Measurements from ENCODE around the gene NHLRC4. TPM values are rescaled to one million over a fixed set of nuclear protein-coding genes. Genes with fewer than 3 reads are reported as not detected.

NHLRC4 gene
- total and polyA plus RNA-seq, 4 donors = 0.17 to 7.0 (median 0.25) TPM; not detected in 1

DNA sequence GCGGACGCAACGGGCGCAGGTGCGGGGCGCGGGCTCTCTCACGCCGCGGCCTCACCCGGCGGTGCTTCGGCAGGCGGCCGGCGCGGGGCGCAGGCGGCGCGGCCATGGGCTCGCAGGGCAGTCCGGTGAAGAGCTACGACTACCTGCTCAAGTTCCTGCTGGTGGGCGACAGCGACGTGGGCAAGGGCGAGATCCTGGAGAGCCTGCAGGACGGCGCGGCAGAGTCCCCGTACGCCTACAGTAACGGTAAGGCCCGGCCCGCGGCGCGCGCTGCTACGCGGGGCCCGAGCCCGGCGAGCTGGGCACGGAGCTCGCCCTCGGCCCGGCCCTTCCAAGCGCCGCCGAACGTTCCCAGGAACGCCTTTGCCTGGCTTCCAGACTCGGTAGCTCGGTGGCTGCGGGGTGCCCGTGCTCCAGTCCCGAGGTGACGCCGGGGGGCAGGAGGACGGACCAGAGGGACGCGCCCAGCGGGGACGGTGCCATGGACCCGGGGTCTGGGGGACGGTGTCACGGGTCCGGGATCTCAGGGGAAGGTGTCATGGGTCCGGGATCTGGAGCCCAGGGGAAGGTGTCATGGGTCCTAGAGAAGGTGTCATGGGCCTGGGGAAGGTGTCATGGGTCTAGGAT is 23.5 kb downstream of the NHLRC4 start:
- Histone ChIP-seq H3K9me3 (ENCODE audit: control insufficient read depth in 4 of 4, low read length in 3 of 4) (no peaks in the 10 kb centered on the region), H3K9ac (ENCODE audit: low read depth in 1 of 2, low read length in 2 of 2) (peak overlapping the region; percentile 50 to 52), H3K4me3 (ENCODE audit: low read depth in 1 of 3, low read length in 3 of 3) (peak overlapping the region; percentile 57 to 81 (median 81)), H3K36me3 (ENCODE audit: control insufficient read depth in 4 of 4, insufficient read depth in 3 of 4, low read depth in 1 of 4, low read length in 3 of 4) (no peaks in the 10 kb centered on the region), H3K27ac (ENCODE audit: low read depth in 1 of 2, low read length in 2 of 2) (peak overlapping the region; percentile 89 to 90), H3K4me1 (ENCODE audit: control insufficient read depth in 4 of 4, insufficient read depth in 4 of 4, low read length in 3 of 4) (peaks cover 26 to 79% (median 70%) of the 10 kb centered on the region in 4 donors), H3K27me3 (ENCODE audit: control insufficient read depth in 4 of 4, insufficient read depth in 4 of 4, low read length in 3 of 4) (no peaks in the 10 kb centered on the region)
- TF ChIP-seq HNF4G (IDR thresholded peaks at IDR 0.05) (no peak), EGR1 (IDR thresholded peaks at IDR 0.05; ENCODE audit: low read depth in 2 of 2) (no peak)
- TF ChIP-seq, protein P1, sequence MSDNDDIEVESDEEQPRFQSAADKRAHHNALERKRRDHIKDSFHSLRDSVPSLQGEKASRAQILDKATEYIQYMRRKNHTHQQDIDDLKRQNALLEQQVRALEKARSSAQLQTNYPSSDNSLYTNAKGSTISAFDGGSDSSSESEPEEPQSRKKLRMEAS (IDR thresholded peaks at IDR 0.05) = no peak
- no peak for DNase-seq (ENCODE audit: low spot score)
- under 1% methylated on average over 71 of the region's 71 CpGs for WGBS

DNA sequence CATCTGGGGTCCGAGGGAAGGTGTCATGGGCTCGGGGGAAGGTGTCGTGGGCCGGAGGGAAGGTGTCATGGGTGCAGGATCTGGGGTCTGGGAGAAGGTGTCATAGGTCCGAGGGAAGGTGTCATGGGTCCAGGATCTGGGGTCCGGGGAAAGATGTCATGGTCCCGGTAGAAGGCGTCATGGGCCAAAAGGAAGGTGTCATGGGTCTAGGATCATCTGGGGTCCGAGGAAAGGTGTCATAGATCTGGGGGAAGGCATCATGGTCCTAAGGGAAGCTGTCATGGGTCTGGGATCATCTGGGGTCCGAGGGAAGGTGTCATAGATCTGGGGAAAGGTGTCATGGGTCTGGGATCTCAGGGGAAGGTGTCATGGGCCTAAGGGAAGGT is 24.0 kb downstream of the NHLRC4 start:
- Histone ChIP-seq H3K4me1 (ENCODE audit: control insufficient read depth in 4 of 4, insufficient read depth in 4 of 4, low read length in 3 of 4) (peaks cover 25 to 78% (median 68%) of the 10 kb centered on the region in 4 donors), H3K27ac (ENCODE audit: low read depth in 1 of 2, low read length in 2 of 2) (peak overlapping the region; percentile 89 to 90)

DNA sequence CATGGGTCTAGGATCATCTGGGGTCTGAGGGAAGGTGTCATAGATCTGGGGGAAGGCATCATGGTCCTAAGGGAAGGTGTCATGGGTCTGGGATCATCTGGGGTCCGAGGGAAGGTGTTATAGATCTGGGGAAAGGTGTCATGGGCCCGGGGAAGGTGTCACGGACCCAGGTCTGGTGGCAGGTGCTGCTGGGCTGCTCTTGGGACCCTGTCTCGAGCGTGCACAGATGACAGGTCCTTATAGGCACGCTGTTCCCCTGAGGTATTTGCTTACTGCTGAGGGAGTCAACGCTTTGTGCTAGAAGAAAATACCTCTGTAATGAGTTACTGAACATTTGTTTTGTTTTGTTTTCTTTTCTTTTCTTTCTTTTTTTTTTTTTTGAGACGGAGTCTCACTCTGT is 24.4 kb downstream of the NHLRC4 start:
- peak overlapping the region in 1 of 2 donors; percentile 89 for H3K27ac ChIP-seq (ENCODE audit: low read depth in 1 of 2, low read length in 2 of 2)
- WGBS = 68% methylated on average over 8 of the region's 8 CpGs
- no peaks in the 10 kb centered on the region for H3K36me3 ChIP-seq (ENCODE audit: control insufficient read depth in 4 of 4, insufficient read depth in 3 of 4, low read depth in 1 of 4, low read length in 3 of 4)
- H3K4me3 ChIP-seq (ENCODE audit: low read depth in 1 of 3, low read length in 3 of 3) = peak overlapping the region; percentile 57 to 81 (median 81)
- no peak for DNase-seq (ENCODE audit: low spot score)
- peak overlapping the region in 1 of 2 donors; percentile 50 for H3K9ac ChIP-seq (ENCODE audit: low read depth in 1 of 2, low read length in 2 of 2)
- peaks cover 26 to 78% (median 67%) of the 10 kb centered on the region in 4 donors for H3K4me1 ChIP-seq (ENCODE audit: control insufficient read depth in 4 of 4, insufficient read depth in 4 of 4, low read length in 3 of 4)
- H3K9me3 ChIP-seq (ENCODE audit: control insufficient read depth in 4 of 4, low read length in 3 of 4) = no peaks in the 10 kb centered on the region
- no peaks in the 10 kb centered on the region for H3K27me3 ChIP-seq (ENCODE audit: control insufficient read depth in 4 of 4, insufficient read depth in 4 of 4, low read length in 3 of 4)
- TF ChIP-seq TAF1 (conservative IDR thresholded peaks at IDR 0.05) (no peak), HNF4G (IDR thresholded peaks at IDR 0.05) (no peak), FOXA1 (IDR thresholded peaks at IDR 0.05) (no peak), HNF4A (conservative IDR thresholded peaks at IDR 0.05) (no peak), SP1 (IDR thresholded peaks at IDR 0.05) (no peak)

More for the DNA sequence above, 24.0 kb downstream of the NHLRC4 start:
- WGBS = 31% methylated on average over 10 of the region's 10 CpGs
- H3K4me3 ChIP-seq (ENCODE audit: low read depth in 1 of 3, low read length in 3 of 3) = peak overlapping the region; percentile 57 to 81 (median 81)
- H3K27me3 ChIP-seq (ENCODE audit: control insufficient read depth in 4 of 4, insufficient read depth in 4 of 4, low read length in 3 of 4) = no peaks in the 10 kb centered on the region
- no peaks in the 10 kb centered on the region for H3K36me3 ChIP-seq (ENCODE audit: control insufficient read depth in 4 of 4, insufficient read depth in 3 of 4, low read depth in 1 of 4, low read length in 3 of 4)
- H3K9me3 ChIP-seq (ENCODE audit: control insufficient read depth in 4 of 4, low read length in 3 of 4) = no peaks in the 10 kb centered on the region
- TF ChIP-seq NR2F2 (IDR thresholded peaks at IDR 0.05) (no peak), GABPA (IDR thresholded peaks at IDR 0.05 in 1 of 2, conservative IDR thresholded peaks at IDR 0.05 in 1 of 2) (peak; percentile 46 to 75)
- TF ChIP-seq, protein P1 (IDR thresholded peaks at IDR 0.05) = no peak
- no peak for DNase-seq (ENCODE audit: low spot score)
- H3K9ac ChIP-seq (ENCODE audit: low read depth in 1 of 2, low read length in 2 of 2) = peak overlapping the region; percentile 50 to 52

DNA sequence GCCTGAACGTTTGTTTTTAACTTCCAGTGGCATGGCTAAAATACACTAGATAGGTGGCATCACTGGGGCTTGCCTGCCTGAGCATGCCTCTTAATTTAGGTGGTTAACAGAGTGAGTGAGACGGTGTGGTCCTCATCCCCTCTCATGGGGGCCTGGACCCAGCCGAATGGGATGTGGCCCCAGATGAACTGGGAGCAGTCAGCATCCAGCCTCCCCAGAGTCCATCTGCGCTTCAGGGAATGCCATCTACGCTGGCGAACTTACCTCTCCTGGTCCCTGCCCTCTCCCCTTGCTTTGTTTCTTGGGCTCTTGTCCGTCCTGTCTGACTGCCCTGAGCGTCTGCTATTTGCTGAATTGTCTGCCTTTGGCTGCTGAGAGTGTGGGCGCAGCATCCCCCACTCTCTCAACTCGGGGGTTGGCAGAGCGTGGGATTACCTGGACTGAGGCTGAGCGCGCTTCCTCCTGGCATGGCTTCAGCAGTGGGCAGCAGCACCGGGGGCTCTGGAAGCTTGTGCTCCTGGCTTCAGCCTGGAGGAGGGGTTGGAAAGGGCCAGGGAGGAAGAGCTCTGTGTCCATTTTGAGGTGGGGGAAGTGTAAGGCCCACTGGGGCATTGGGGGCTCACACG is 25.2 kb downstream of the NHLRC4 start:
- H3K4me1 ChIP-seq (ENCODE audit: control insufficient read depth in 4 of 4, insufficient read depth in 4 of 4, low read length in 3 of 4) = peaks cover 25 to 78% (median 66%) of the 10 kb centered on the region in 4 donors
- H3K27me3 ChIP-seq (ENCODE audit: control insufficient read depth in 4 of 4, insufficient read depth in 4 of 4, low read length in 3 of 4) = no peaks in the 10 kb centered on the region
- no peak for DNase-seq (ENCODE audit: low spot score)
- peak overlapping the region; percentile 81 to 88 for H3K27ac ChIP-seq (ENCODE audit: low read depth in 1 of 2, low read length in 2 of 2)
- H3K4me3 ChIP-seq (ENCODE audit: low read depth in 1 of 3, low read length in 3 of 3) = no peak overlapping the region
- H3K9me3 ChIP-seq (ENCODE audit: control insufficient read depth in 4 of 4, low read length in 3 of 4) = no peaks in the 10 kb centered on the region
- WGBS = 83% methylated on average over 15 of the region's 15 CpGs
- no peak overlapping the region for H3K9ac ChIP-seq (ENCODE audit: low read depth in 1 of 2, low read length in 2 of 2)
- no peaks in the 10 kb centered on the region for H3K36me3 ChIP-seq (ENCODE audit: control insufficient read depth in 4 of 4, insufficient read depth in 3 of 4, low read depth in 1 of 4, low read length in 3 of 4)
- TF ChIP-seq EGR1 (IDR thresholded peaks at IDR 0.05; ENCODE audit: low read depth in 2 of 2) = no peak
- TF ChIP-seq SP1 (IDR thresholded peaks at IDR 0.05) = no peak
- no peak for TF ChIP-seq RAD21 (IDR thresholded peaks at IDR 0.05)
- no peak for TF ChIP-seq NR2F2 (IDR thresholded peaks at IDR 0.05)
- no peak for TF ChIP-seq FOXA1 (IDR thresholded peaks at IDR 0.05)
- TF ChIP-seq RXRA (IDR thresholded peaks at IDR 0.05) = no peak
- no peak for TF ChIP-seq HNF4A (conservative IDR thresholded peaks at IDR 0.05)
- TF ChIP-seq, protein P2, sequence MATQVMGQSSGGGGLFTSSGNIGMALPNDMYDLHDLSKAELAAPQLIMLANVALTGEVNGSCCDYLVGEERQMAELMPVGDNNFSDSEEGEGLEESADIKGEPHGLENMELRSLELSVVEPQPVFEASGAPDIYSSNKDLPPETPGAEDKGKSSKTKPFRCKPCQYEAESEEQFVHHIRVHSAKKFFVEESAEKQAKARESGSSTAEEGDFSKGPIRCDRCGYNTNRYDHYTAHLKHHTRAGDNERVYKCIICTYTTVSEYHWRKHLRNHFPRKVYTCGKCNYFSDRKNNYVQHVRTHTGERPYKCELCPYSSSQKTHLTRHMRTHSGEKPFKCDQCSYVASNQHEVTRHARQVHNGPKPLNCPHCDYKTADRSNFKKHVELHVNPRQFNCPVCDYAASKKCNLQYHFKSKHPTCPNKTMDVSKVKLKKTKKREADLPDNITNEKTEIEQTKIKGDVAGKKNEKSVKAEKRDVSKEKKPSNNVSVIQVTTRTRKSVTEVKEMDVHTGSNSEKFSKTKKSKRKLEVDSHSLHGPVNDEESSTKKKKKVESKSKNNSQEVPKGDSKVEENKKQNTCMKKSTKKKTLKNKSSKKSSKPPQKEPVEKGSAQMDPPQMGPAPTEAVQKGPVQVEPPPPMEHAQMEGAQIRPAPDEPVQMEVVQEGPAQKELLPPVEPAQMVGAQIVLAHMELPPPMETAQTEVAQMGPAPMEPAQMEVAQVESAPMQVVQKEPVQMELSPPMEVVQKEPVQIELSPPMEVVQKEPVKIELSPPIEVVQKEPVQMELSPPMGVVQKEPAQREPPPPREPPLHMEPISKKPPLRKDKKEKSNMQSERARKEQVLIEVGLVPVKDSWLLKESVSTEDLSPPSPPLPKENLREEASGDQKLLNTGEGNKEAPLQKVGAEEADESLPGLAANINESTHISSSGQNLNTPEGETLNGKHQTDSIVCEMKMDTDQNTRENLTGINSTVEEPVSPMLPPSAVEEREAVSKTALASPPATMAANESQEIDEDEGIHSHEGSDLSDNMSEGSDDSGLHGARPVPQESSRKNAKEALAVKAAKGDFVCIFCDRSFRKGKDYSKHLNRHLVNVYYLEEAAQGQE (IDR thresholded peaks at IDR 0.05) = no peak
- TF ChIP-seq JUND (IDR thresholded peaks at IDR 0.05) = no peak
- TF ChIP-seq, protein P3, sequence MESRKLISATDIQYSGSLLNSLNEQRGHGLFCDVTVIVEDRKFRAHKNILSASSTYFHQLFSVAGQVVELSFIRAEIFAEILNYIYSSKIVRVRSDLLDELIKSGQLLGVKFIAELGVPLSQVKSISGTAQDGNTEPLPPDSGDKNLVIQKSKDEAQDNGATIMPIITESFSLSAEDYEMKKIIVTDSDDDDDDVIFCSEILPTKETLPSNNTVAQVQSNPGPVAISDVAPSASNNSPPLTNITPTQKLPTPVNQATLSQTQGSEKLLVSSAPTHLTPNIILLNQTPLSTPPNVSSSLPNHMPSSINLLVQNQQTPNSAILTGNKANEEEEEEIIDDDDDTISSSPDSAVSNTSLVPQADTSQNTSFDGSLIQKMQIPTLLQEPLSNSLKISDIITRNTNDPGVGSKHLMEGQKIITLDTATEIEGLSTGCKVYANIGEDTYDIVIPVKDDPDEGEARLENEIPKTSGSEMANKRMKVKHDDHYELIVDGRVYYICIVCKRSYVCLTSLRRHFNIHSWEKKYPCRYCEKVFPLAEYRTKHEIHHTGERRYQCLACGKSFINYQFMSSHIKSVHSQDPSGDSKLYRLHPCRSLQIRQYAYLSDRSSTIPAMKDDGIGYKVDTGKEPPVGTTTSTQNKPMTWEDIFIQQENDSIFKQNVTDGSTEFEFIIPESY (IDR thresholded peaks at IDR 0.05) = no peak
- no peak for TF ChIP-seq FOXA2 (IDR thresholded peaks at IDR 0.05)
- no peak for TF ChIP-seq HNF4G (IDR thresholded peaks at IDR 0.05)
- TF ChIP-seq, protein P1 (IDR thresholded peaks at IDR 0.05) = no peak
- TF ChIP-seq TAF1 (conservative IDR thresholded peaks at IDR 0.05) = no peak

All from liver (tissue), 9 donors.